NCI-H146 treated with DMSO at 0.1 percent for 48 hours (cell line): ENCODE measurements around the gene ZNF775.

Experiments used
- DNase-seq: peaks from one replicate; lab custom pipeline; 2025; ENCODE audit not compliant: unreplicated experiment; lab: John Stamatoyannopoulos, UW

Gene ZNF775

GRCh38 chr7:150435390-150436073 is 56.4 kb downstream of the ZNF775 start:
- DNase-seq, result no peak

- DNase-seq, result no peak
These were observed 60.8 kb downstream of the ZNF775 start for GRCh38 chr7:150439967-150440366.

GRCh38 chr7:150441524-150441923 is 62.4 kb downstream of the ZNF775 start:
- DNase-seq, result no peak

- no peak for DNase-seq
These were observed 63.7 kb downstream of the ZNF775 start for GRCh38 chr7:150442811-150443210.

- DNase-seq, result no peak
These were observed 64.8 kb downstream of the ZNF775 start for GRCh38 chr7:150443793-150444540.

- peak; percentile 13 for DNase-seq
These were observed 65.7 kb downstream of the ZNF775 start for GRCh38 chr7:150444674-150445365.

- DNase-seq, result no peak
These were observed 67.3 kb downstream of the ZNF775 start for GRCh38 chr7:150446288-150446938.
